Heart left ventricle (tissue), 13 donors: Measurements from ENCODE around the gene TDRD6.

Experiments used
- POLR2A ChIP-seq, 2 donors: fragments of 450-650 bp; IDR thresholded peaks; one replicate each; pipeline ENCODE4 v1.6.1; 2017; ENCODE audit warnings: antibody characterized with exemption in 2 of 2, mild to moderate bottlenecking in 2 of 2, moderate library complexity in 2 of 2
- TF ChIP-seq, protein P1 (sequence below), 12 donors: fragments of 200-600 bp; sonication (generic) in 4 of 12; IDR thresholded peaks; one replicate each; pipeline versions ENCODE4 v1.5.0 to v1.8.0; 2018 to 2022; ENCODE audit warnings: antibody characterized with exemption in 12 of 12, mild to moderate bottlenecking in 5 of 12
- donor health status: ischemic (EF 13 %, LVEDD 7.1; RV severe dilation, severe dysfunction).
- donor health status: DM: no; HTN: yes; CAD: no.
- donor health status: DM: no; HTN: no; CAD: no.
- donor health status: ischemic (EF 25% LVEDD 6.9; RV normal size, moderate dysfunction).
- donor health status: ischemic (EF 25% LVEDD 5.7; RV mildly dilated, moderate dysfunction).
- donor health status: ischemic (EF 35%, LVEDD 5.7; RV mildly dilated, moderate dysfunction).
- donor health status: nonischemic (EF 11% LVEDD 7.7; RV severe dilation, severe dysfunction).
- donor health status: DM: yes; HTN: yes; CAD: no.
- donor health status: PGD.
- donor health status: ischemic (EF 29% LVEDD 5.4; RV normal size, mild dysfunction).
- donor health status: nonischemic (EF 23%, LVEDD 6.1; RV moderate dilation, normal function).

DNA sequence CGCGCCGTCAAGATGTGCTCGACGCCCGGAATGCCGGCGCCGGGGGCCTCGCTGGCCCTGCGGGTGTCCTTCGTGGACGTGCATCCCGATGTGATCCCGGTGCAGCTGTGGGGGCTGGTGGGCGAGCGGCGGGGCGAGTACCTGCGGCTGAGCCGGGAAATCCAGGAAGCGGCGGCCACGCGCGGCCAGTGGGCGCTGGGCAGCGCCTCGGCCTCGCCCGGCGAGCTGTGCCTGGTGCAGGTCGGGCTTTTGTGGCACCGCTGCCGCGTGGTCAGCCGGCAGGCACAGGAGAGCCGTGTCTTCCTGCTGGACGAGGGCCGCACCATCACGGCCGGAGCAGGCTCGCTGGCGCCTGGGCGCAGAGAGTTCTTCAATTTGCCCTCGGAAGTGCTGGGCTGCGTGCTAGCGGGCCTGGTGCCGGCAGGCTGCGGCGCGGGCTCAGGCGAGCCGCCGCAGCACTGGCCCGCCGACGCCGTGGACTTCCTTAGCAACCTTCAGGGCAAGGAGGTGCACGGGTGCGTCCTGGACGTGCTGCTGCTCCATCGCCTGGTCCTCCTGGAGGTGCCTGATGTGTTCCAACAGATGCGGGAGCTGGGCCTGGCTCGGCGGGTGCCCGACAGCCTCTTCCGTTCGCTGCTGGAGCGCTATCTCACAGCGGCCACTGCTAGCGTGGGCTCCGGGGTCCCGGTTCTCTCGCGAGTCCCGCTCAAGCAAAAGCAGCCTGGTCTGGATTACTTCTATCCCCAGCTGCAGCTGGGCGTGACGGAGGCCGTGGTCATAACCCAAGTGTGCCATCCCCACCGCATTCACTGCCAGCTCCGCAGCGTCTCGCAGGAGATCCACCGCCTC lies 656 bp downstream of the TDRD6 start:
- TF ChIP-seq, protein P1, sequence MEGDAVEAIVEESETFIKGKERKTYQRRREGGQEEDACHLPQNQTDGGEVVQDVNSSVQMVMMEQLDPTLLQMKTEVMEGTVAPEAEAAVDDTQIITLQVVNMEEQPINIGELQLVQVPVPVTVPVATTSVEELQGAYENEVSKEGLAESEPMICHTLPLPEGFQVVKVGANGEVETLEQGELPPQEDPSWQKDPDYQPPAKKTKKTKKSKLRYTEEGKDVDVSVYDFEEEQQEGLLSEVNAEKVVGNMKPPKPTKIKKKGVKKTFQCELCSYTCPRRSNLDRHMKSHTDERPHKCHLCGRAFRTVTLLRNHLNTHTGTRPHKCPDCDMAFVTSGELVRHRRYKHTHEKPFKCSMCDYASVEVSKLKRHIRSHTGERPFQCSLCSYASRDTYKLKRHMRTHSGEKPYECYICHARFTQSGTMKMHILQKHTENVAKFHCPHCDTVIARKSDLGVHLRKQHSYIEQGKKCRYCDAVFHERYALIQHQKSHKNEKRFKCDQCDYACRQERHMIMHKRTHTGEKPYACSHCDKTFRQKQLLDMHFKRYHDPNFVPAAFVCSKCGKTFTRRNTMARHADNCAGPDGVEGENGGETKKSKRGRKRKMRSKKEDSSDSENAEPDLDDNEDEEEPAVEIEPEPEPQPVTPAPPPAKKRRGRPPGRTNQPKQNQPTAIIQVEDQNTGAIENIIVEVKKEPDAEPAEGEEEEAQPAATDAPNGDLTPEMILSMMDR (IDR thresholded peaks at IDR 0.05): no peak
- no peak for TF ChIP-seq POLR2A (IDR thresholded peaks at IDR 0.05)
